ENCODE data around the gene PIGZ.

- TF ChIP-seq CTCF (IDR thresholded peaks at IDR 0.05) = no peak
- TF ChIP-seq POLR2AphosphoS5 (IDR thresholded peaks at IDR 0.05) = no peak
Observed at GRCh38 chr3:196963631-196963953, 5.0 kb downstream of the PIGZ start.
